Uterus (tissue), 4 donors: ENCODE results near the gene BLACAT1. TPM values are rescaled to one million over a fixed set of nuclear protein-coding genes. Genes with fewer than 3 reads are reported as not detected.

Source experiments
- DNase-seq, 2 donors: peaks; one replicate each; pipeline ENCODE4 v3.0.0-alpha.2; 2019 to 2020
- H3K27ac ChIP-seq, 2 donors: fragments of 200-600 bp; sonication (generic); 1 replicate in 1 of 2; 2 replicates in 1 of 2; pipeline ENCODE4 v1.5.1; 2016 to 2018
- H3K27me3 ChIP-seq, 2 donors: fragments of 200-600 bp; sonication (generic); one replicate each; pipeline ENCODE4 v1.5.1; 2018 to 2019; ENCODE audit warnings: control low read depth in 1 of 2
- H3K36me3 ChIP-seq, 2 donors: fragments of 200-600 bp; sonication (generic); one replicate each; pipeline ENCODE4 v1.5.1; 2019; ENCODE audit warnings: control low read depth in 1 of 2
- H3K4me1 ChIP-seq, 2 donors: fragments of 200-600 bp; sonication (generic); one replicate each; pipeline ENCODE4 v1.5.1; 2018 to 2019; ENCODE audit warnings: control low read depth in 1 of 2
- H3K4me3 ChIP-seq, 2 donors: fragments of 200-600 bp; sonication (generic); 1 replicate in 1 of 2; 2 replicates in 1 of 2; pipeline ENCODE4 v1.5.1; 2018 to 2019; ENCODE audit warnings: mild to moderate bottlenecking in 1 of 2
- H3K9me3 ChIP-seq, 2 donors: fragments of 200-600 bp; sonication (generic); one replicate each; pipeline ENCODE4 v1.5.1; 2019; ENCODE audit warnings: control low read depth in 1 of 2
- CTCF ChIP-seq, 4 experiments: fragments of 200-600 bp in 2 of 4; fragments of 450-650 bp in 2 of 4; sonication (generic) in 2 of 4; IDR thresholded peaks; one replicate each; pipeline ENCODE4 v1.5.1; 2016 to 2019; ENCODE audit warnings: antibody characterized with exemption in 4 of 4, mild to moderate bottlenecking in 2 of 4, moderate library complexity in 1 of 4
- POLR2A ChIP-seq, 2 donors: fragments of 450-650 bp; IDR thresholded peaks; one replicate each; pipeline ENCODE4 v1.6.1; 2016; ENCODE audit warnings: antibody characterized with exemption in 2 of 2, mild to moderate bottlenecking in 1 of 2, moderate library complexity in 1 of 2
- intact Hi-C: fragments of 100-400 bp; cut with DNase I; formaldehyde crosslinking; loops from one replicate; pipeline ENCODE4 v1.15.1; 2023; ENCODE audit warnings: low total_unique reads
- total RNA-seq, 4 donors: library from RNA; depleted of rRNA in 3 of 4; stranded (reverse); fragments of >200 nt in 3 of 4; gene quantifications; one replicate each; pipeline versions ENCODE4 v1.1.0 to v1.2.4, GENCODE V29; 2014 to 2023
- donor health status: DM: yes; HTN: yes; CAD: no.

The BLACAT1 gene
- total RNA-seq, 4 donors from 2014 or later: 0.52 to 1.0 TPM; not detected in 2

DNA sequence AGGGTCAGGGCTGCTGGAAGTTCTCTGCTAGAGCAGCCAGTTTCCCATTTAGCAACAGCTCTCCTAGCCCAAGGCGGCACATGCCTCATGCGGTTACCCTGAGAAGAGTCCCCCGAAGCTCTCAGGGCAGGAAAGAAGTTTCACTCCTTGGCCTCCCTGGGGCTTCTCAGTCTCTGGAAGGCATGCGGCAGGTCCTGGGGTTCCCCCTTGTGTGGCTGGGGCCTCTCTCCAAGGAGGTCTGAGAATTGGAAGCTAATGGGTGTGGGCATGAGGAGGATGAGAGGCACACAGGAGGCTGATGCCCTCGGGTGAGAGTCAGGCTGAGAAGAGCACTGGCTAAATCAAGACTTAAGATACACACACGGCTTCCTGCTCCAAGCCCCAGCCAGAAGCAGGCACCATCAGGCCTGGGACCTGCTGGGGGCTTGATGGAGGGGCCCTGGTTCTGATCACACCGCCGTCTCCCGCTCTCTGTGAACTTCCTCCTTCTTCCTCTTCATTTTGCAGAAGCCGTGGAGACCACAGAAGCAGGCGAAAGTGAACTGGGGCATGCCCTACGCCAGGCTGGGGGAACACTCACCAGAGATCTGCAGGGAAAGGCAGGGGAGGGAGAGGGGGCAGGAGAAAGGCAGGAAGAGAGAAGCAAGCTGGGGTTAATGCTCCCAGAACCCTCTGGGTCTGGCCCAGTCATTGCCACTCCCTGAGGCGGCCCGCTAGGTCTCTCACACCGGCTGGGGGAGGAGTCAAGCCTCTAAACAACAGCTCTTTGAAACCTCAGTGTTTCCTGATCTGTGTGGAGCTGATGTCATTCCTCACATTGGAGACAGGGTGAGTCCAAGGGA is 15.1 kb downstream of the BLACAT1 start:
- peak; percentile 43 to 49 for DNase-seq
- TF ChIP-seq CTCF (IDR thresholded peaks at IDR 0.05) (no peak), POLR2A (IDR thresholded peaks at IDR 0.05) (no peak)
- H3K4me3 ChIP-seq: no peak overlapping the region
- intact Hi-C loops: no loop called here
- peaks cover 4 to 18% of the 10 kb centered on the region in 2 donors for H3K4me1 ChIP-seq
- no peaks in the 10 kb centered on the region for H3K27me3 ChIP-seq
- no peaks in the 10 kb centered on the region for H3K36me3 ChIP-seq
- H3K27ac ChIP-seq: peak overlapping the region in 1 of 2 donors; percentile 59
- H3K9me3 ChIP-seq: no peaks in the 10 kb centered on the region

GRCh38 chr1:205440121-205440475 is 15.7 kb downstream of the BLACAT1 start:
- intact Hi-C loops: no loop called here
- no peaks in the 10 kb centered on the region for H3K27me3 ChIP-seq
- H3K4me1 ChIP-seq: peaks cover 4 to 14% of the 10 kb centered on the region in 2 donors
- DNase-seq: no peak
- H3K9me3 ChIP-seq: no peaks in the 10 kb centered on the region
- no peak overlapping the region for H3K4me3 ChIP-seq
- H3K27ac ChIP-seq: peak overlapping the region in 1 of 2 donors; percentile 59
- TF ChIP-seq POLR2A (IDR thresholded peaks at IDR 0.05) (no peak), CTCF (IDR thresholded peaks at IDR 0.05) (no peak)
- no peaks in the 10 kb centered on the region for H3K36me3 ChIP-seq

- peak; percentile 84 to 89 for DNase-seq
- Histone ChIP-seq H3K4me1 (peaks cover 4 to 8% of the 10 kb centered on the region in 2 donors), H3K27ac (peak overlapping the region in 1 of 2 donors; percentile 43), H3K36me3 (no peaks in the 10 kb centered on the region), H3K9me3 (no peaks in the 10 kb centered on the region), H3K27me3 (no peaks in the 10 kb centered on the region), H3K4me3 (no peak overlapping the region)
- intact Hi-C loops: no loop called here
- no peak for TF ChIP-seq POLR2A (IDR thresholded peaks at IDR 0.05)
- peak; percentile 32 to 84 (median 74) for TF ChIP-seq CTCF (IDR thresholded peaks at IDR 0.05)
Measured at GRCh38 chr1:205438213-205439158, 17.4 kb downstream of the BLACAT1 start.

GRCh38 chr1:205437570-205437969 is 18.3 kb downstream of the BLACAT1 start:
- Histone ChIP-seq H3K4me3 (no peak overlapping the region), H3K27me3 (no peaks in the 10 kb centered on the region), H3K9me3 (no peaks in the 10 kb centered on the region), H3K27ac (no peak overlapping the region), H3K36me3 (no peaks in the 10 kb centered on the region), H3K4me1 (peaks cover 4 to 8% of the 10 kb centered on the region in 2 donors)
- no peak for DNase-seq
- TF ChIP-seq POLR2A (IDR thresholded peaks at IDR 0.05) (no peak), CTCF (IDR thresholded peaks at IDR 0.05) (no peak)
- intact Hi-C loops: no loop called here
